IPS-NIHi11 (cell line): ENCODE measurements around the gene FAM169A.
A peak's percentile ranks its signal among the peaks of the same experiment; 100 is the strongest.
"Not testable (repeated sequence)": the region's sequence is repeated elsewhere in the genome, so short reads cannot be mapped to it uniquely, and the experiment has no call there.

ENCODE experiments used
- DNase-seq: peaks from one replicate; pipeline ENCODE4 v3.0.0; 2012; ENCODE audit warnings: mixed read lengths, low spot score

Gene FAM169A

GRCh38 chr5:74801197-74801596 lies 65.0 kb downstream of the FAM169A start:
- DNase-seq: no peak

DNA sequence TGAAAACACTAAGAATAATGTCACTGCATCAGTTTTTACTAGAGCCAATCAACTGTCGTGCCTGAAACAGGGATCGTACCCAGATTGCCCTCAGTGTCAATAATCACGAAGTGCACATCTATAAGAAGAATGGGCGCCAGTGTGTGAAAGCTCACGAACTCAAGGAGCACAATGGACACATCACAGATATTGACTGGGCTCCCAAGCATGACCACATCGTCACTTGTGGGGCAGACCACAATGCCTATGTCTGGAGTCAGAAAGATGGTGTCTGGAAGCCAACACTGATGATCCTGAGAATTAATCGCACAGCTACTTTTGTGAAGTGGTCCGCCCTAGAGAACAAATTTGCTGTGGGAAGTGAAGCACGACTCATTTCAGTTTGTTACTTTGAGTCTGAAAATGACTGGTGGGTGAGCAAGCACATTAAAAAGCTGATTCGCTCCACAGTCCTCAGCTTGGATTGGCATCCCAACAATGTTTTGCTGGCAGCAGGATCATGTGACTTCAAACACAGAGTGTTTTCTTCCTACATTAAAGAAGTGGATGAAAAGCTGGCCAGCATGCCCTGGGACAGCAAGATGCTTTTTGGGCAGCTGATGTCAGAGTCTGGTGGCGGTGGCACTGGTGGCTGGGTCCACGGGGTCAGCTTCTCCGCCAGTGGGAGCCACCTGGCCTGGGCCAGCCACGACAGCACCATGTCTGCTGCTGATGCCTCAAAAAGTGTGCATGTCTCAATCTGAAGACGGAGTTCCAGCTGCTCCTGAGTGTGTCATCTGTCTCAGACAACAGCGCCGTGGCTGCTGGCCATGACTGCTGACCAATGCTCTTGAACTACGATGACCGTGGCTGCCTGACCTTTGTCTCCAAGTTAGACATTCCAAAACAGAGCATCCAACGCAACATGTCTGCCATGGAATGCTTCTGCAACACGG lies 66.9 kb downstream of the FAM169A start:
- no peak for DNase-seq

GRCh38 chr5:74791669-74792068 lies 74.5 kb downstream of the FAM169A start:
- not testable (repeated sequence) for DNase-seq

DNA sequence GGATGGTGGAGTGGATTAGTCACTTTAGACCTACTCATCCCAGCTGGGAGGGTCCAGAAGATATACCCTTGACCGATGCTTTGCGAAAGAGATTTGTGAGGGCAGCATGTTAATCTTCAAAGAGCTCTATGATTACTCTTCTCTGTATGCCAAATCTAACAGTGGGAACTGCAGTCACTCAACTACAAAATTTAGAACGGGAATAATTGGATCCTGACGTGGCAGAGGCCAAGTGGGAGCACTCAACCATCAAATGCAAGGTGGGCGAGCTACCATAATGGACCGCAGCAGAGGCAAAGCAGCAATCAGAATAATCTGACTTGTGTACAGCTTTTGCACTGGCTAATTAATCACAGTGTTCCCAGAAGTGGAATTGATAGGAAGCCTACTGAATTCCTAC lies 78.8 kb downstream of the FAM169A start:
- DNase-seq: no peak

DNA sequence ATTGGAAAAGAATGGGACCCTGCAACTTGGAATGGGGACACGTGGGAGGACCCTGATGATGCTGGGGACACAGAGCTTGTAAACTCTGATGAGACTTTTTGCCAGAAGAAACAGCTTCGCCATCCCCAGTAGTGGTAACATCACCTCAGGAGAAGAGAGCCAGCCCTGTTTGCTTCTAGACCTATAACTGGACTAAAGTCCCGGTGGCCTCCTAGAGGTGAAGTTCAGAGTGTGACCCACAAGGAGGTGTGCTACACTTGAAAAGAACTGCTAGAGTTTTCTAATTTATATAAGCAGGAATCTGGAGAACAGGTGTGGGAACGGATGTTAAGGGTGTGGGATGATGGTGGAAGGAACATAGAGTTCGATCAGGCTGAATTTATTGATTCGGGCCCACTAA lies 79.3 kb downstream of the FAM169A start:
- DNase-seq: no peak

DNA sequence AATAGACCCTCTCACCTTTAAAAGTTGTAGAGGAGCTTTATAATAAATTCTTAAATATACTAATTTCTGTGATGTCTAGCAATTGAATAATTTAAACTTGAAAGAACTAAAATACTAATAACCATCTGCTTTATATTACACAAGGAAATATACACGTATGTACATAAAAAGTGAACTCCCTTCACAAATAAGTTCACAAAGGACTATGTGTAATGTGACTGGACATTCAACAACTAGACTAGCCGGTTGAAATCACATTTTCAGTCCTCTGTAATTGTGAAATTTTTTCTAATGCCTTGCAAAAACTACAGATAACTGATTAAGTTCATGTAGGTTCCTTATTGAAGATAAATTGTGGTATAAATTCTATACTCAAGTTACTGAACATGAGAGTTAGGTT lies 87.6 kb downstream of the FAM169A start:
- DNase-seq: no peak

DNA sequence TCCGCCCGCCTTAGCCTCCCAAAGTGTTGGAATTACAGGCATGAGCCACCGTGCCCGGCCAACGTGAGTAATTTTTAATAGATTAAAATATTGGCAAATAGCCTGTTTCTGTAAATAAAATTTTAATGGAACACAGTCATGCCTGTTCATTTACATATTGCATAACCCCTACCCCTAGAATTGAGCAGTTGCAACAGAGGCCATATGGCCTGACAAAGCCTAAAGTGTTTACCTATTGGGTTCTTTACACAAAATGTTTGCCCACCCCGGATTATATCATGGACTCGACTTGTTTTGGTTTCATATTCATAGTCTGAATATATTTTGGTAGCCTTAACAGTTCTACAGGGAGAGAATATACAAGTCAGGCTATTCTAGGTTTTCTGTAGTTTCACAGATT lies 93.8 kb downstream of the FAM169A start:
- DNase-seq: no peak

GRCh38 chr5:74767579-74767913 lies 98.6 kb downstream of the FAM169A start:
- peak; percentile 15 for DNase-seq

GRCh38 chr5:74766849-74767578 lies 99.2 kb downstream of the FAM169A start, which contains the start of the genes GFM2 and NSA2:
Gene GFM2 (minus strand): TSS chr5:74767117. CDS start chr5:74763742, 3,375 bp downstream.
Gene NSA2 (plus strand): TSS chr5:74767249. CDS start chr5:74767361, 112 bp downstream.
- DNase-seq: peak; percentile 84

DNA sequence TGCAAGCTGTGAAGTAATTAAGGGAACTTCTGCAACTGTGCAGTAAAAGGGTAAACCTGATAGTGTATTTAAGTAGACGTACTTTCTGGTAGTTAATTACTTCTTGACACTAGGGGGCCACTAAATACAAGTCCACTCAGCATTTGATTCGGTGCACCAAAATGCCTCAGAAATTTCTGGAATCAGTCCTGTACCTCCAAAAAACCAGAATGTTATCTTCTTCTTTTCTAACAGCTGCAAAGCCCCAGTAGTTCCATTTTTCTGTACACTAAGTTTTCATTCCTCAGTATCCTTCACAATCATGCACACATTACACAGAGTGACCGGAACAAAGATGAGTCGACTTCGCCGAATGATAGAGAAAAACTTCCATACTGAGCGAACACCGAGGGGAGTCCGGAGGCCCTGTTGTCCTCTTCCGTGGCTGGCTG lies 99.8 kb downstream of the FAM169A start:
- peak; percentile 36 for DNase-seq

DNA sequence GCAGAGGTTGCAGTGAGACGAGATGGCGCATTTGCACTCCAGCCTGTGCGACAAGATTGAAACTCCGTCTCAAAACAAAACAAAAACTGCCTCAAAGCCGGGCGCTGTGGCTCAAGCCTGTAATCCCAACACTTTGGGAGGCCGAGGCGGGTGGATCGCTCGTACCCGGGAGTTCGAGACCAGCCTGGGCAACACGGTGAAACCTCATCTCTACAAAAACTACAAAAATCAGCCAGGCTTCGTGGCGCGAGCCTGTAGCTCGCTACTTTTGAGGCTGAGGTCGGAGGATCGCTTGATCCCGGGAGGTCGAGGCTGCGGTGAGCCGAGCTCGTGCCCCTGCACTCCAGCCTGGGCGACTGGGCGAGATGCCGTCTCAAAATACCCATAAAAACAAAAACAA lies 100.3 kb downstream of the FAM169A start:
- no peak for DNase-seq

GRCh38 chr5:74765201-74765600 lies 101.0 kb downstream of the FAM169A start:
- no peak for DNase-seq

- no peak for DNase-seq
Measured at GRCh38 chr5:74763504-74763903, 102.7 kb downstream of the FAM169A start.

DNA sequence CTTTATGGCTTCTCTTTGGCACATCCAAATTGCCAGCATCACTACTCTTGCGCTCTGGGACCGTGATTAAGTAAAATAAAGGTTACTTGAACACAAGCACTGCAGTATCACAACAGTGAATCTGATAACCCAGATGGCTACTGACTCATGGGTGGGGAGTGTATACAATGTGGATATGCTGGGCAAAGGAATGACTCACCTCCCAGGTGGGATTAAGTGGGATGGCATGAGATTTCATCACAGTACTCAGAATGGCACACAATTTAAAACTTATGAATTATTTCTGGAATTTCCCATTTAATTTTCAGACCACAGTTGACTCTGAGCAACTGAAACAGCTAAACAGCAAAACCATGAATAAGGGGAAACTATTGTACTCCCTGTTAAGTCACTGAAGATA lies 103.6 kb downstream of the FAM169A start:
- DNase-seq: no peak

DNA sequence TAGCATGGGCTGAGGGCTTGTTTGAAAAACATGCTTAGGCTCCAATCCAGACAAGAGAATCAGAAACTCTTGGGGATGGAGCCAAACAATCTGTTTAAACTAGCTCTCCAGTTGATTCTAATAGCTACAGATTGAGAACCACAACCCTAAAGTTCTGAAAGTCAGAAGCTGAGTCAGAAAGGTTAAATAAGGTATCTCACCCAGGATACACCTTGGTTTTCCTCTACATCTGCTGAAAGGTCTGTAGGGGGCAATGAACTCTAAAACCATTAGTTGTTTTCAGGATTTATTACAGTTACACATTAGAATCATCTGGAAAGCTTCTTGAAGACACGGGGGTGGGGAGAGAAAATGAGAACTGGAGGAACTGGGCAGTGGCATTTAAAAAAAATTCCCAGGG lies 104.9 kb downstream of the FAM169A start:
- no peak for DNase-seq

- not testable (repeated sequence) for DNase-seq
Measured at GRCh38 chr5:74748742-74749141, 117.4 kb downstream of the FAM169A start.

DNA sequence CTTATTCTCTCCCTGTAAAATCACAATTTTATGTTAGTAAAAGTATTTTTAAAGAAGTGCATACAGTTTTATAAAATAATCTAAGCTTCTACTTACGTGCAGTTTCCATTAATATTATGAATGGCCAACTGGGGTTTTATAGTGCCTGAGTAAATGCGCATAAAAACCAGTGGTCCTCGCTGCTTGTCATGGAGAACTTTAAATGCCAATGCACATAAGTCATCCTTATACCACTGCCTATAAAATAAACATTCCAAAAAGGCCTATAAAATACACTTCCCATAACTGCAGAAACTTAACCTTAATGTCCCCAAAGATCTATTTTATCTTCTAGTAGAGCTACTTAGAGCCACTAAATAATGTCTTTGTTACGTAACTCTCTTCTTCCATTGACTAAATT lies 127.8 kb downstream of the FAM169A start:
- no peak for DNase-seq

- no peak for DNase-seq
Measured at GRCh38 chr5:74736759-74737158, 129.4 kb downstream of the FAM169A start.
